GM12878 (cell line): Measurements from ENCODE around the gene CPA4. TPM values are rescaled to one million over a fixed set of nuclear protein-coding genes. Genes with fewer than 3 reads are reported as not detected.

Experiments
- ATAC-seq: fragments of 200-7000 bp; cut with Tn5 transposase; 3 replicates; pipeline ENCODE4 v1.9.1; 2020; ENCODE audit warnings: mild to moderate bottlenecking, moderate library complexity
- BruUV-seq: library from RNA; stranded (reverse); fragments of 400-500 nt; replicated peaks from 2 replicates; lab custom pipeline; 2021; lab: Mats Ljungman, UMichigan
- CTCF ChIA-PET: fragments of 300-600 bp; sonication (Branson Sonifier 250); formaldehyde crosslinking; extraction: SDS; loops from one replicate; lab custom pipeline; 2021; ENCODE audit warnings: inconsistent platforms; lab: Yijun Ruan, JAX
- POLR2A ChIA-PET: fragments of 350-600 bp; formaldehyde crosslinking; extraction: SDS; loops from one replicate; lab custom pipeline; 2021; ENCODE audit warnings: inconsistent platforms; lab: Charles Lee
- RAD21 ChIA-PET: fragments of 300-600 bp; sonication (Branson Sonifier 250); formaldehyde crosslinking; loops from one replicate; lab custom pipeline; 2023; ENCODE audit warnings: antibody characterized with exemption; ENCODE audit not compliant: unreplicated experiment; lab: Charles Lee
- SMC1A ChIA-PET: fragments of 300-600 bp; sonication (Branson Sonifier 250); formaldehyde crosslinking; loops from one replicate; lab custom pipeline; 2023; ENCODE audit not compliant: unreplicated experiment, uncharacterized antibody; lab: Charles Lee
- DNase-seq: peaks from one replicate; pipeline ENCODE4 v3.0.0-alpha.2; 2011; ENCODE audit warnings: low read depth, low spot score
- FAIRE-seq: peaks from 3 replicates; lab custom pipeline; 2011; peaks lifted over from hg19 to GRCh38; lab: Jason Lieb, UNC
- H2AFZ ChIP-seq: 2 replicates; pipeline ENCODE4 v1.6.0; 2011; ENCODE audit warnings: low read depth, low read length, control low read depth; ENCODE audit not compliant: control insufficient read depth
- H3K27ac ChIP-seq: 2 replicates; pipeline ENCODE4 v1.5.1; 2011; ENCODE audit warnings: control low read depth; ENCODE audit not compliant: control insufficient read depth, insufficient read depth
- H3K27me3 ChIP-seq, 2 experiments: replicated peaks in 1 of 2; 2 replicates each; pipeline versions ENCODE4 v1.6.0 to v1.6.1; 2011; ENCODE audit warnings: low read length in 1 of 2; ENCODE audit not compliant: control insufficient read depth in 2 of 2, insufficient read depth in 2 of 2
- H3K36me3 ChIP-seq, 2 experiments: 2 replicates each; pipeline ENCODE4 v1.5.1; 2011; ENCODE audit warnings: low read length in 1 of 2; ENCODE audit not compliant: control insufficient read depth in 2 of 2, insufficient read depth in 2 of 2
- H3K4me1 ChIP-seq: 2 replicates; pipeline ENCODE4 v1.6.1; 2011; ENCODE audit warnings: mild to moderate bottlenecking, low read length, moderate library complexity, mixed read lengths; ENCODE audit not compliant: control insufficient read depth, insufficient read depth
- H3K4me2 ChIP-seq: 2 replicates; pipeline ENCODE4 v1.6.0; 2011; ENCODE audit warnings: control low read depth; ENCODE audit not compliant: control insufficient read depth, insufficient read depth
- H3K4me3 ChIP-seq: fragments of 200-600 bp; sonication (generic); 2 replicates; pipeline ENCODE4 v1.5.1; 2016
- H3K79me2 ChIP-seq: 2 replicates; pipeline ENCODE4 v1.6.0; 2011; ENCODE audit warnings: low read length; ENCODE audit not compliant: control insufficient read depth, insufficient read depth
- H3K9ac ChIP-seq: 2 replicates; pipeline ENCODE4 v1.8.0; 2011; ENCODE audit warnings: low read length, control low read depth, mixed read lengths; ENCODE audit not compliant: control insufficient read depth, insufficient read depth
- H3K9me3 ChIP-seq: replicated peaks from 3 replicates; pipeline ENCODE4 v1.5.1; 2011; ENCODE audit warnings: mild to moderate bottlenecking, low read length; ENCODE audit not compliant: control insufficient read depth, insufficient read depth
- H4K20me1 ChIP-seq: 2 replicates; pipeline ENCODE4 v1.6.0; 2011; ENCODE audit not compliant: control insufficient read depth, insufficient read depth
- ATF3 ChIP-seq: IDR thresholded peaks from 2 replicates; pipeline ENCODE4 v1.6.1; 2011; ENCODE audit warnings: low read depth, mild to moderate bottlenecking, low read length, moderate library complexity, borderline replicate concordance; ENCODE audit errors: extremely low read depth
- CREM ChIP-seq: IDR thresholded peaks from 2 replicates; pipeline ENCODE4 v1.6.1; 2014; ENCODE audit warnings: antibody characterized with exemption, low read depth
- CTCF ChIP-seq, 3 experiments: IDR thresholded peaks in 2 of 3; conservative IDR thresholded peaks in 1 of 3; 2 replicates each; pipeline ENCODE4 v1.5.1; 2011; ENCODE audit warnings: low read depth in 3 of 3, low read length in 3 of 3, mild to moderate bottlenecking in 3 of 3, control low read depth in 2 of 3, moderate library complexity in 2 of 3, inconsistent platforms in 1 of 3, mixed read lengths in 1 of 3; ENCODE audit not compliant: control insufficient read depth in 2 of 3, insufficient read depth in 1 of 3; ENCODE audit errors: extremely low read depth in 1 of 3
- DPF2 ChIP-seq: fragments of 450-650 bp; IDR thresholded peaks from 2 replicates; pipeline ENCODE4 v1.6.1; 2017; ENCODE audit warnings: mild to moderate bottlenecking
- EED ChIP-seq: sonication (generic); IDR thresholded peaks from 2 replicates; pipeline ENCODE4 v1.6.1; 2016; ENCODE audit warnings: antibody characterized with exemption, low read depth
- ELK1 ChIP-seq: IDR thresholded peaks from 2 replicates; pipeline ENCODE4 v1.6.1; 2012; ENCODE audit warnings: low read depth, low read length, improper control_type of control experiment
- MAX ChIP-seq: IDR thresholded peaks from 2 replicates; pipeline ENCODE4 v1.6.1; 2012; ENCODE audit warnings: low read depth, low read length, improper control_type of control experiment
- NFIC ChIP-seq: IDR thresholded peaks from 2 replicates; pipeline ENCODE4 v1.6.1; 2012; ENCODE audit warnings: low read depth, mild to moderate bottlenecking, inconsistent platforms, low read length, moderate library complexity
- RELB ChIP-seq: fragments of 450-650 bp; IDR thresholded peaks from 2 replicates; pipeline ENCODE4 v1.6.1; 2017; ENCODE audit warnings: low read depth, mild to moderate bottlenecking, moderate library complexity
- ZNF384 ChIP-seq: IDR thresholded peaks from 2 replicates; pipeline ENCODE4 v1.6.1; 2012; ENCODE audit warnings: low read depth, mild to moderate bottlenecking, low read length, improper control_type of control experiment, borderline replicate concordance
- WGBS: methylation state at CpG from one replicate; pipeline ENCODE4 v1.1.6; 2016; ENCODE audit warnings: low lambda C conversion rate; ENCODE audit not compliant: insufficient replicate concordance, insufficient coverage; ENCODE audit errors: missing lambda C conversion rate; 5-methylcytosine and 5-hydroxymethylcytosine counted together
- in situ Hi-C: fragments of 300-500 bp; cut with MboI; formaldehyde crosslinking; loops from 9 replicates; pipeline ENCODE4 v1.14.3; 2018; ENCODE audit warnings: mixed read lengths
- intact Hi-C: fragments of 100-400 bp; cut with micrococcal nuclease; formaldehyde crosslinking; loops from one replicate; pipeline ENCODE4 v1.14.2; 2022; ENCODE audit not compliant: unreplicated experiment
- polyA plus RNA-seq, 11 experiments: library from polyadenylated mRNA; depleted of rRNA in 4 of 11; unstranded in 6 of 11; stranded (reverse) in 5 of 11; fragments of >200 nt; fragmentation: Nextera tagmentation in 4 of 11; fragmentation: Illumina TruSeq in 1 of 11; extraction: Ambion mirVana in 4 of 11; extraction: Trizol in 1 of 11; gene quantifications; 1 replicate in 1 of 11; 2 replicates in 10 of 11; pipeline versions ENCODE4 v1.2.1 to v1.2.3, GENCODE V29; 2011 to 2016; ENCODE audit warnings: inconsistent platforms in 2 of 11, missing spikeins in 2 of 11, low read depth in 1 of 11
- total RNA-seq, 4 experiments: library from RNA; depleted of rRNA in 3 of 4; stranded (reverse); fragments of >200 nt in 3 of 4; fragmentation: Illumina TruSeq in 1 of 4; extraction: Trizol in 1 of 4; gene quantifications; 2 replicates each; pipeline versions ENCODE4 v1.2.1 to v1.2.3, GENCODE V29; 2013 to 2021

CPA4 gene
- total and polyA plus RNA-seq, 10 of the 15 experiments (the other 5 are each of a cell fraction or from before 2014, with no cell fraction given) = 0.05 to 0.35 (median 0.18) TPM; not detected in 1

- SMC1A ChIA-PET = interaction anchor here (0.7 kb wide), 1 partner anchor 102 kb away, joined by 3 read pairs; no protein-coding TSS in a partner anchor
- Histone ChIP-seq H3K4me1 (peaks cover 10% of the 10 kb centered on the region), H3K79me2 (no peaks in the 10 kb centered on the region), H3K27ac (no peak overlapping the region), H3K9me3 (no peaks in the 10 kb centered on the region), H3K36me3 (no peaks in the 10 kb centered on the region), H3K4me2 (no peak overlapping the region), H4K20me1 (no peaks in the 10 kb centered on the region), H3K4me3 (no peak overlapping the region), H2AFZ (no peak overlapping the region), H3K27me3 (no peaks in the 10 kb centered on the region), H3K9ac (no peak overlapping the region)
- POLR2A ChIA-PET = interaction anchor here (1.1 kb wide), 1 partner anchor 10 kb away, joined by 3 read pairs; no protein-coding TSS in a partner anchor
- CTCF ChIA-PET = interaction anchor here (0.9 to 1.0 kb wide), 2 partner anchors 11 to 173 kb away, joined by 3 read pairs; no protein-coding TSS in a partner anchor
- 48% methylated on average over 4 of the region's 5 CpGs for WGBS
- BruUV-seq = no TSS peak
- ATAC-seq (no peak), DNase-seq (no peak), FAIRE-seq (no peak)
- RAD21 ChIA-PET = no interaction called here
- in situ Hi-C loops (no loop called here), intact Hi-C loops (no loop called here)
- TF ChIP-seq ATF3 = no peak
- TF ChIP-seq DPF2 = no peak
- TF ChIP-seq RELB = no peak
- TF ChIP-seq EED = no peak
- TF ChIP-seq MAX = no peak
- no peak for TF ChIP-seq CTCF (IDR thresholded peaks at IDR 0.05 in 2 of 3, conservative IDR thresholded peaks at IDR 0.05 in 1 of 3; ENCODE audit: control insufficient read depth in 2 of 3, extremely low read depth in 1 of 3, insufficient read depth in 1 of 3, low read depth in 3 of 3, low read length in 3 of 3)
- no peak for TF ChIP-seq ELK1
- TF ChIP-seq NFIC = no peak
- TF ChIP-seq CREM = no peak
- TF ChIP-seq ZNF384 = no peak
These were observed 52.8 kb downstream of the CPA4 start for GRCh38 chr7:130345725-130346124.
